GM12872 (cell line): ENCODE data around the gene ZBTB20.

Experiments
- TF ChIP-seq, protein P1 (sequence below): IDR thresholded peaks from 3 replicates; pipeline ENCODE4 v1.5.1; 2011; ENCODE audit warnings: low read depth, mild to moderate bottlenecking, low read length, moderate library complexity; ENCODE audit not compliant: insufficient read depth

ZBTB20 gene

DNA sequence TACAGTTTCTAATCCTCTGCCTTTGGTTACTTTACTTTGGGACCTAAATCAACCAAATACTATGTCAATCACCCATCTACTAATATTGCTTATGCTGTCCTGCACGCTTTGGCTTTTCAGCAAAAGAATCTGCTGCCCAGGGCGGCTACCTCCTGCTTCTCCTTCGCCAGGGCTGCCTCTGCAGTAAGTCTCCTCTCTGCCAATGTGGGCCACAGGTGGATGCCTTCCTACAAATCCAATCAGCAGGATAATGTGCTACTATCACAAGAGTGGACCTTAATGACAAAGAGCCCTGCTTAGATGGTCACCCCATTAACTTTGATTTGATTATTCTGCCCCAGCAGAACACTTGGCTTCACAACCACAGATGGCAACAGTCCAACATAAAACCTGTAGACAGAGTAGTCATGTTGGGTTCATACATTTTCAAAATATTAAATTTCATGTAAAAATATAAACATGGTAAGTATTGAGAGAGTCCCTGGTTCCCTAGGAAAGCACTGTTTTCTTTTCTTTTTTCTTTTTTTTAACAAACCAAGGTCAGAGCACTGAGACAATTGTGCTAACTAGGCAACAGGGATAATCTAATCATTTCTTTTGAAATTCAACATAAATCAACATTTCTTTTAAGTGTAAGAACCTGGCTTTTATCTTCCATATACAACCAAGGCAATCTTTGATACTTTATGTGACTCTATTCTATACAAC lies 298.3 kb downstream of the ZBTB20 start:
- TF ChIP-seq, protein P1, sequence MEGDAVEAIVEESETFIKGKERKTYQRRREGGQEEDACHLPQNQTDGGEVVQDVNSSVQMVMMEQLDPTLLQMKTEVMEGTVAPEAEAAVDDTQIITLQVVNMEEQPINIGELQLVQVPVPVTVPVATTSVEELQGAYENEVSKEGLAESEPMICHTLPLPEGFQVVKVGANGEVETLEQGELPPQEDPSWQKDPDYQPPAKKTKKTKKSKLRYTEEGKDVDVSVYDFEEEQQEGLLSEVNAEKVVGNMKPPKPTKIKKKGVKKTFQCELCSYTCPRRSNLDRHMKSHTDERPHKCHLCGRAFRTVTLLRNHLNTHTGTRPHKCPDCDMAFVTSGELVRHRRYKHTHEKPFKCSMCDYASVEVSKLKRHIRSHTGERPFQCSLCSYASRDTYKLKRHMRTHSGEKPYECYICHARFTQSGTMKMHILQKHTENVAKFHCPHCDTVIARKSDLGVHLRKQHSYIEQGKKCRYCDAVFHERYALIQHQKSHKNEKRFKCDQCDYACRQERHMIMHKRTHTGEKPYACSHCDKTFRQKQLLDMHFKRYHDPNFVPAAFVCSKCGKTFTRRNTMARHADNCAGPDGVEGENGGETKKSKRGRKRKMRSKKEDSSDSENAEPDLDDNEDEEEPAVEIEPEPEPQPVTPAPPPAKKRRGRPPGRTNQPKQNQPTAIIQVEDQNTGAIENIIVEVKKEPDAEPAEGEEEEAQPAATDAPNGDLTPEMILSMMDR: no peak

DNA sequence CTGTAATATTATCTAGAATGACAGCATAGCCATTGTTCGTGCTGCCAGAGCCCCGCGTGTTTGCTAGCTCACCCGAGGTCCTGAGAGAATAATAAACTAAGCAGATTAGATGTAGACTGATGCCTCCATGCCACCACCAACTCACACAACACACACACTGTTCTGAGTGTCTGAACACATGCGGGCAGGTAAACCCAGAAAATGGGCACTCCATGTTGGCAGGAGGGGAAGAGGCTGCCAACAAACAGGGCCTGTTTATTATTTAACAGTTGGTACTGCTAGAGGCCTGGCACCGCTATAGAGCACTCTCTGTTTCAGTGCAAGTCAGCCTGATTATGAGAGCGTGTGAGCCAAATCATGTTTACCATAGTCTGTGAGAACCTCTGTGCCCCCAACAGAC lies 299.0 kb downstream of the ZBTB20 start:
- TF ChIP-seq, protein P1: no peak

DNA sequence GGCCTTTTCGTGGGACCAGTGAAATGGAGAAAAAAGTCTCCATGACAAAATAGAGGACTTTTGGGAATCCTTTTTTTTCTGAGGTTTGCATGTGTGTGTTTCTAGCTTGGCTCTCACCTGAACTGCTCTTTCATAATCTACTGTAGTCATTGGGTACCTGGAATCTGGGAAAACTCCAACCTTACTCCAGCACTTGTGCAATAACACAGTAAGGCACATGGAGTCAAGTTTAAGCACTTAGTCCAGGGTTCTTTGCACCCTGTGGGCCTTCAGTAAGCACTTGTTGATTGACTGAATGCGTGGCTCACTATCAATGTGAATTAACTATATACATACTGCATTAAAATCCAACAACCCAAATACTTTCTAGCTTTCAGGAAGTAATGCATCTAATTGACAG lies 299.5 kb downstream of the ZBTB20 start:
- TF ChIP-seq, protein P1: no peak

DNA sequence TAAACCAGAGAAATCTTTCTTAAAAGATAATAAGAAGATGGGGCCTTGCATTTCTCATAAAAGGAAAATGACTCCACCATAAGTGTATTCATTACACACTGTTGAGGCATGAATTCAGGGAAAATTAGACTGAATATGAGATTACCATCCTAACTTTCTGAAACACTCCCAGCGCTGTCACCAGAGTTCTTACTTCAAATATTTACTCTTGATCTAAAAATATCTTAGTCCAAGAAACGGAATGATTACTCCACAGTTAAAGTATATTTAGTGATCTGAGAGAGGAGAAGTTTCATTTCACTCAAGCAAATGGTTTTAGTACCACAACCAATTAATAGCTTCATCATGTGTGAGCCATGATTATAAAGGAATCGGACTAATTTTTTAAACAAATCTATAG lies 300.3 kb downstream of the ZBTB20 start:
- TF ChIP-seq, protein P1: no peak

DNA sequence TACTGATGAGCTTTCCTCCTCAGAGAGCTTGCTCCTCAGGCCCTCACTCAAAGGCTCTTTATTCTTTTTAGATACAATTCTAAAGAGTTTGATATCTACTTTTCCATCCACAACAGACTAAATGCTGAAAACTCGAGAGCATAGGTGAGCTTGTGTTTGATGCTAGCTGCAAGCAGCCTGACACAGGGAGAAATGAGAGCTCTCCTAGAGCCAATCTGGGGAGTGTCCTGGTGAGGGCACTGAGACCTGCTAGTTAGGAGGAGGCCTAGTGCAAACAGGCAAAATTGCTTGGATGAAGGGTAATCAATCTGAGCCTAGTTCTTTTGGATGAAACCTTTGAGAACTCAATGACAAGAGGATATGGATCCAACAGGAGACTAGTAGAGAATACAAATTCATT lies 300.8 kb downstream of the ZBTB20 start:
- TF ChIP-seq, protein P1: no peak

DNA sequence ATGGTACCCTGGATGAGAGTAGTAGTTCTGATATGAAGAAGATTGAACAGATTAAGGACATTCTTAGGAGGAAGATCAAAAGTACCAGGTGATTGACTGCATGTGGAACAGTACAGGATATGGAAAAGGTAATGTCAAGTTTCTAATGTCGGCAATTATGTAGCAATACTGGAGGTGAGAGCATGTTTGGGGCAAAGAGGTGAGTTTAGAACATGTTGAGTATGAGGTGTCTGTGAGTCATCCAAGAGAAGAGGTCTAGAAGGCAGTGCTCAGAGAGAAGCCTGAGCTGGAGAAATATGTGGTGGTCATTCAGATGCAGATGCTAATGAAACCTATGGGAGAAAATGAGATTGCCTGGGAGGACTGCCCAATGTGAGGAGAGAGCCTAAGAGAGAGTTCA lies 305.6 kb downstream of the ZBTB20 start:
- TF ChIP-seq, protein P1: no peak

DNA sequence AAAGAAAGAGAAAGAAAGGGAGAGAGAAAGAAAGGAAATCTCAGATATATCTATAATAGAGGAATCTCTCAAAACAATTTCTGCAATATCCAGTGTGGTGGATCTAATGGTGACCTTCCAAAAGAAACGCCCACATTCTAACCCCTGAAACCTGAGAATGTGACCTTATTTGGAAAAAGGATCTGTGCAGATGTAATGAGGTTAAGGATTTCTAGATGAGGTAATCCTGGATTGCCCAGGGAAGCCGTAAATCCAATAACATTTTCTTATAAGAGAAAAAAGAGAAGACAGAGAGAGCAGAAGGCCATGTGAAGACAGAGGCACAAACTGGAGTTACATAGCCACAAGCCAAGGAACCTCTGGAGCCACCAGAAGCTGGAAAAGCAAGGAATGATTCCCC lies 307.6 kb downstream of the ZBTB20 start:
- TF ChIP-seq, protein P1: no peak

DNA sequence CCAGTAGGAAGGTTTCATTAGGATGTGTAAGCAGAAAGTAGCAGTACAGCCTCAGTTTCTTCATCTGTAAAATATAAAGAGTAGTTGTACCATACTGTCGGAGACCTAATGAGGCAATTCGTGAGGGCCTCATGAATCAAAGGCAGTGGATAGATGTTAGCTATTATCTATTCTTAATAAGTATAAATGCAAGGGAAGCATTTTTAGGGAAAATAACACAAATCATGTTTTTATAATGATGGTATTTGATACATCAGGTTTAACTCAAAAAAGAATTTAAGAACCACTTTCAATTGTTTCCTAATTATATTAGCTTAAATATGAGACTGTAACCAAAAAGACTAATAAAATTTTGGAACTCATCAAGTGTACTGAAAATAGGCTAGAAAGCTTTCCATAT lies 309.1 kb downstream of the ZBTB20 start:
- TF ChIP-seq, protein P1: no peak
